SU-DHL-6 (cell line): Measurements from ENCODE around the gene GRIN2B.

Source experiments
- H2AFZ ChIP-seq: fragments of 200-600 bp; sonication (generic); 2 replicates; pipeline ENCODE4 v1.6.1; 2014; ENCODE audit warnings: low read depth, mild to moderate bottlenecking, moderate library complexity, mixed read lengths, antibody characterized with exemption, low read length; ENCODE audit not compliant: severe bottlenecking
- H3F3A ChIP-seq: fragments of 200-600 bp; shearing (Covaris generic); 2 replicates; pipeline ENCODE4 v1.6.0; 2016; ENCODE audit warnings: antibody characterized with exemption, mild to moderate bottlenecking; ENCODE audit not compliant: insufficient read depth
- H3K27ac ChIP-seq: fragments of 200-600 bp; sonication (generic); 2 replicates; pipeline ENCODE4 v1.5.1; 2016; ENCODE audit warnings: low read depth, mild to moderate bottlenecking, low read length, moderate library complexity, mixed read lengths
- H3K27me3 ChIP-seq: fragments of 200-600 bp; sonication (generic), shearing (Covaris generic); 2 replicates; pipeline ENCODE4 v1.6.0; 2014; ENCODE audit warnings: mild to moderate bottlenecking, low read length
- H3K36me3 ChIP-seq: fragments of 200-600 bp; sonication (generic); 2 replicates; pipeline ENCODE4 v1.6.1; 2014; ENCODE audit warnings: mild to moderate bottlenecking, low read length, mixed read lengths
- H3K4me2 ChIP-seq: fragments of 300-600, 200-600 bp; shearing (Covaris generic), sonication (generic); 2 replicates; pipeline ENCODE4 v1.6.0; 2014; ENCODE audit warnings: low read length, low read depth, mild to moderate bottlenecking; ENCODE audit not compliant: poor library complexity, severe bottlenecking
- H3K4me3 ChIP-seq: fragments of 200-600 bp; sonication (generic); 2 replicates; pipeline ENCODE4 v1.5.1; 2014; ENCODE audit warnings: antibody characterized with exemption, low read length, mild to moderate bottlenecking, mixed read lengths; ENCODE audit not compliant: insufficient read depth, poor library complexity, severe bottlenecking
- H3K79me2 ChIP-seq: fragments of 200-600 bp; sonication (generic); 2 replicates; pipeline ENCODE4 v1.6.1; 2014; ENCODE audit warnings: mild to moderate bottlenecking, low read length, moderate library complexity; ENCODE audit not compliant: insufficient read depth
- H3K9ac ChIP-seq: fragments of 200-600 bp; sonication (generic); 2 replicates; pipeline ENCODE4 v1.7.0; 2014; ENCODE audit warnings: mild to moderate bottlenecking, low read length
- H3K9me2 ChIP-seq: fragments of 200-600 bp; sonication (generic); replicated peaks from 2 replicates; pipeline ENCODE4 v1.6.1; 2014; ENCODE audit warnings: low read length; ENCODE audit not compliant: insufficient read depth
- H3K9me3 ChIP-seq: fragments of 200-600 bp; sonication (generic); 2 replicates; pipeline ENCODE4 v1.6.1; 2014; ENCODE audit warnings: low read length, mixed read lengths; ENCODE audit not compliant: insufficient read depth
- H4K20me1 ChIP-seq: fragments of 200-600 bp; sonication (generic); 2 replicates; pipeline ENCODE4 v1.6.1; 2014; ENCODE audit warnings: low read depth, mild to moderate bottlenecking, antibody characterized with exemption, low read length, moderate library complexity, mixed read lengths
- CTCF ChIP-seq: fragments of 200-600 bp; sonication (generic); IDR thresholded peaks from one replicate; pipeline ENCODE4 v1.5.1; 2017; ENCODE audit warnings: antibody characterized with exemption, mild to moderate bottlenecking, low read length, moderate library complexity; ENCODE audit not compliant: insufficient read depth, poor library complexity, severe bottlenecking
- EZH2phosphoT487 ChIP-seq: fragments of 200-600 bp; sonication (generic), shearing (Covaris generic); conservative IDR thresholded peaks from 2 replicates; pipeline ENCODE4 v1.6.1; 2018; ENCODE audit warnings: mild to moderate bottlenecking, antibody characterized with exemption, low read length, moderate library complexity, mixed read lengths

The GRIN2B gene

DNA sequence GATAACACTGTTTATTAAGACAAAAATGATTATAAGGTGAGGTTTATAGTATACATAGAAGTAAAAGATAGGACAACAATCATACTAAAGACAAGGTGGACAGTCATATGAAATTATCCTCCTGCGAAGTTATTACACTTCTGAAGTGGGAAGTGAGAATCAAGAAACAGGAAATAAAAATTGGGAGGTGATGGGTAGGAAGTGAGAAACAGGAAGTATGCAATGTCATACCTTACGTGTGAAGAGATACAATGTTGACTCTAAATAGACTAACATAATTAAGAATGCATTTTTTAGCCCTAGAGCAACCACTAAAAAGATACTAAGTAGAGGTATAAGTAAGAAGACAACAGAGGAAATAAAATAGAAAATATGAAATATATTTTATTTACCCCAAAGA, 43.7 kb downstream of the GRIN2B start:
- H3K9me3 ChIP-seq, result no peaks in the 10 kb centered on the region
- no peak for TF ChIP-seq EZH2phosphoT487
- TF ChIP-seq CTCF, result no peak
- H3K4me3 ChIP-seq, result no peak overlapping the region
- no peak overlapping the region for H3K9ac ChIP-seq
- H3K4me2 ChIP-seq, result no peak overlapping the region
- H4K20me1 ChIP-seq, result no peaks in the 10 kb centered on the region
- H3F3A ChIP-seq, result no peaks in the 10 kb centered on the region
- H3K27me3 ChIP-seq, result no peaks in the 10 kb centered on the region
- H3K9me2 ChIP-seq, result no peaks in the 10 kb centered on the region
- H3K27ac ChIP-seq, result no peak overlapping the region
- no peak overlapping the region for H2AFZ ChIP-seq
- H3K79me2 ChIP-seq, result no peaks in the 10 kb centered on the region
- peaks cover 4% of the 10 kb centered on the region; the same call in 1 of the 2 replicates for H3K36me3 ChIP-seq

GRCh38 chr12:13935169-13935568, 46.2 kb downstream of the GRIN2B start:
- TF ChIP-seq CTCF (no peak), EZH2phosphoT487 (no peak)
- Histone ChIP-seq H3K9me2 (no peaks in the 10 kb centered on the region), H3K4me2 (no peak overlapping the region), H3K27me3 (no peaks in the 10 kb centered on the region), H4K20me1 (no peaks in the 10 kb centered on the region), H3K79me2 (no peaks in the 10 kb centered on the region), H3K36me3 (peaks cover 4% of the 10 kb centered on the region; the same call in 1 of the 2 replicates), H3F3A (no peaks in the 10 kb centered on the region), H3K9ac (no peak overlapping the region), H3K27ac (no peak overlapping the region), H2AFZ (no peak overlapping the region), H3K4me3 (no peak overlapping the region), H3K9me3 (no peaks in the 10 kb centered on the region)
